H1 (cell line): ENCODE results near the gene SPATA7. TPM values are rescaled to one million over a fixed set of nuclear protein-coding genes. Genes with fewer than 3 reads are reported as not detected.

ENCODE experiments used
- CTCF ChIA-PET: fragments of 300-600 bp; sonication (Branson Sonifier 250); formaldehyde crosslinking; loops from one replicate; lab custom pipeline; 2021; ENCODE audit not compliant: partially characterized antibody; lab: Charles Lee
- POLR2A ChIA-PET: fragments of 300-600 bp; sonication (Branson Sonifier 250); formaldehyde crosslinking; loops from one replicate; lab custom pipeline; 2021; ENCODE audit warnings: inconsistent platforms; ENCODE audit not compliant: partially characterized antibody; lab: Charles Lee
- DNase-seq, 2 experiments: peaks; one replicate each; pipeline versions ENCODE4 v3.0.0 to v3.0.0-alpha.2; 2010 to 2022; ENCODE audit warnings: low spot score in 2 of 2, low read depth in 1 of 2, mixed read lengths in 1 of 2
- FAIRE-seq: peaks from 2 replicates; lab custom pipeline; 2011; peaks lifted over from hg19 to GRCh38; lab: Jason Lieb, UNC
- H2AFZ ChIP-seq: 2 replicates; pipeline ENCODE4 v1.8.1; 2012; ENCODE audit warnings: low read length, inconsistent platforms
- H2AK5ac ChIP-seq: 2 replicates; pipeline ENCODE4 v1.6.1; 2013; ENCODE audit warnings: low read depth, low read length
- H2BK120ac ChIP-seq: replicated peaks from 2 replicates; pipeline ENCODE3; 2013; ENCODE audit warnings: low read depth, low read length, inconsistent platforms
- H2BK12ac ChIP-seq: 2 replicates; pipeline ENCODE4 v1.6.1; 2013; ENCODE audit warnings: low read depth, low read length
- H2BK15ac ChIP-seq: 2 replicates; pipeline ENCODE4 v1.6.1; 2013; ENCODE audit warnings: low read length
- H2BK20ac ChIP-seq: 2 replicates; pipeline ENCODE4 v1.6.1; 2013; ENCODE audit warnings: low read length
- H2BK5ac ChIP-seq: 2 replicates; pipeline ENCODE4 v1.6.1; 2013; ENCODE audit warnings: low read depth, low read length
- H3K14ac ChIP-seq: 2 replicates; pipeline ENCODE4 v1.6.1; 2013; ENCODE audit warnings: inconsistent platforms; ENCODE audit not compliant: insufficient read length
- H3K18ac ChIP-seq: 2 replicates; pipeline ENCODE4 v1.6.1; 2013; ENCODE audit warnings: low read length; ENCODE audit errors: extremely low read depth
- H3K23ac ChIP-seq: 2 replicates; pipeline ENCODE4 v1.6.1; 2013; ENCODE audit warnings: inconsistent platforms; ENCODE audit not compliant: insufficient read length
- H3K23me2 ChIP-seq: 2 replicates; pipeline ENCODE4 v1.6.1; 2013; ENCODE audit warnings: low read depth, low read length
- H3K27ac ChIP-seq: 2 replicates; pipeline ENCODE4 v1.6.1; 2011; ENCODE audit warnings: low read depth, low read length, inconsistent platforms
- H3K27me3 ChIP-seq, 4 experiments: replicated peaks in 1 of 4; 1 replicate in 1 of 4; 2 replicates in 3 of 4; pipeline versions ENCODE4 v1.6.1 to v1.8.1; 2011 to 2013; ENCODE audit warnings: low read length in 3 of 4, mild to moderate bottlenecking in 3 of 4, inconsistent platforms in 2 of 4, mixed read lengths in 2 of 4, moderate library complexity in 1 of 4; ENCODE audit not compliant: control insufficient read depth in 3 of 4, insufficient read depth in 3 of 4; ENCODE audit errors: extremely low read depth in 1 of 4
- H3K36me3 ChIP-seq, 4 experiments: 2 replicates each; pipeline versions ENCODE4 v1.6.1 to v1.8.1; 2011 to 2013; ENCODE audit warnings: mild to moderate bottlenecking in 4 of 4, low read length in 3 of 4, moderate library complexity in 2 of 4, control low read depth in 1 of 4, inconsistent platforms in 1 of 4; ENCODE audit not compliant: insufficient read depth in 4 of 4, control insufficient read depth in 2 of 4
- H3K4ac ChIP-seq: replicated peaks from 2 replicates; pipeline ENCODE3; 2013; ENCODE audit warnings: low read length, low read depth, mixed read lengths, inconsistent platforms; ENCODE audit not compliant: insufficient read length
- H3K4me1 ChIP-seq, 4 experiments: replicated peaks in 1 of 4; 1 replicate in 1 of 4; 2 replicates in 3 of 4; pipeline versions ENCODE4 v1.6.1 to v1.8.1; 2011 to 2013; ENCODE audit warnings: low read length in 3 of 4, inconsistent platforms in 2 of 4, mixed read lengths in 1 of 4; ENCODE audit not compliant: insufficient read depth in 4 of 4, control insufficient read depth in 3 of 4
- H3K4me2 ChIP-seq, 2 experiments: 2 replicates each; pipeline versions ENCODE4 v1.6.1 to v1.8.1; 2011 to 2013; ENCODE audit warnings: low read depth in 2 of 2, low read length in 2 of 2, control low read depth in 1 of 2, inconsistent platforms in 1 of 2, mild to moderate bottlenecking in 1 of 2; ENCODE audit not compliant: insufficient read depth in 1 of 2
- H3K4me3 ChIP-seq, 4 experiments: fragments of 200-600, 300-600 bp in 1 of 4; sonication (generic), shearing (Covaris generic), sonication (Bioruptor Twin) in 1 of 4; 2 replicates each; pipeline versions ENCODE4 v1.5.1 to v1.8.1; 2011 to 2016; ENCODE audit warnings: low read length in 4 of 4, low read depth in 3 of 4, control low read depth in 2 of 4, inconsistent platforms in 2 of 4, mild to moderate bottlenecking in 2 of 4, mixed read lengths in 1 of 4, moderate library complexity in 1 of 4; ENCODE audit not compliant: insufficient read depth in 2 of 4; ENCODE audit errors: extremely low read depth in 1 of 4
- H3K56ac ChIP-seq: replicated peaks from 2 replicates; pipeline ENCODE3; 2013; ENCODE audit warnings: low read depth, mild to moderate bottlenecking, mixed read lengths, low read length, inconsistent platforms; ENCODE audit not compliant: insufficient read length
- H3K79me1 ChIP-seq: 2 replicates; pipeline ENCODE4 v1.6.1; 2013; ENCODE audit warnings: low read depth, low read length, control low read depth
- H3K79me2 ChIP-seq, 2 experiments: 2 replicates each; pipeline versions ENCODE4 v1.6.1 to v1.8.1; 2012 to 2013; ENCODE audit warnings: low read length in 2 of 2, mild to moderate bottlenecking in 2 of 2, inconsistent platforms in 1 of 2; ENCODE audit not compliant: insufficient read depth in 2 of 2, control insufficient read depth in 1 of 2
- H3K9ac ChIP-seq, 4 experiments: replicated peaks in 1 of 4; 1 replicate in 1 of 4; 2 replicates in 3 of 4; pipeline versions ENCODE4 v1.6.1 to v1.8.1; 2011 to 2013; ENCODE audit warnings: low read depth in 3 of 4, low read length in 3 of 4, control low read depth in 2 of 4, mild to moderate bottlenecking in 2 of 4, moderate library complexity in 2 of 4, inconsistent platforms in 1 of 4; ENCODE audit errors: extremely low read depth in 1 of 4
- H3K9me3 ChIP-seq, 2 experiments: 2 replicates each; pipeline versions ENCODE4 v1.6.1 to v1.8.1; 2012 to 2013; ENCODE audit warnings: mild to moderate bottlenecking in 2 of 2, moderate library complexity in 2 of 2, control low read depth in 1 of 2, inconsistent platforms in 1 of 2, low read depth in 1 of 2, low read length in 1 of 2, mixed read lengths in 1 of 2; ENCODE audit not compliant: insufficient read depth in 2 of 2
- H4K20me1 ChIP-seq, 2 experiments: replicated peaks in 1 of 2; 2 replicates each; pipeline versions ENCODE3 to v1.8.1; 2011 to 2013; ENCODE audit warnings: inconsistent platforms in 2 of 2, low read length in 2 of 2, mild to moderate bottlenecking in 1 of 2; ENCODE audit not compliant: insufficient read depth in 2 of 2, control insufficient read depth in 1 of 2
- H4K5ac ChIP-seq: 2 replicates; pipeline ENCODE4 v1.6.1; 2013; ENCODE audit warnings: low read length, low read depth, mixed read lengths, inconsistent platforms; ENCODE audit not compliant: insufficient read length
- H4K8ac ChIP-seq: 2 replicates; pipeline ENCODE4 v1.8.0; 2013; ENCODE audit warnings: mild to moderate bottlenecking, moderate library complexity, low read length, inconsistent platforms; ENCODE audit not compliant: insufficient read depth; ENCODE audit errors: extremely low read depth
- H4K91ac ChIP-seq: replicated peaks from 2 replicates; pipeline ENCODE3; 2013; ENCODE audit warnings: low read length, mixed read lengths, inconsistent platforms; ENCODE audit not compliant: insufficient read length
- FOSL1 ChIP-seq: IDR thresholded peaks from 2 replicates; pipeline ENCODE4 v1.6.1; 2011; ENCODE audit warnings: mild to moderate bottlenecking, low read depth, low read length, moderate library complexity; ENCODE audit not compliant: insufficient read depth
- GABPA ChIP-seq: IDR thresholded peaks from 2 replicates; pipeline ENCODE4 v1.6.1; 2011; ENCODE audit warnings: mild to moderate bottlenecking, low read length, moderate library complexity, borderline replicate concordance; ENCODE audit not compliant: insufficient read depth
- NANOG ChIP-seq: IDR thresholded peaks from 2 replicates; pipeline ENCODE4 v1.6.1; 2011; ENCODE audit warnings: low read length, low read depth, mild to moderate bottlenecking, inconsistent platforms; ENCODE audit not compliant: insufficient read depth, poor library complexity, severe bottlenecking
- POLR2AphosphoS5 ChIP-seq: IDR thresholded peaks from 2 replicates; pipeline ENCODE4 v1.6.1; 2011; ENCODE audit warnings: low read depth, low read length
- RAD21 ChIP-seq, 2 experiments: IDR thresholded peaks in 1 of 2; conservative IDR thresholded peaks in 1 of 2; 2 replicates each; pipeline ENCODE4 v1.6.1; 2011; ENCODE audit warnings: low read depth in 2 of 2, low read length in 2 of 2, improper control_type of control experiment in 1 of 2, inconsistent platforms in 1 of 2, mild to moderate bottlenecking in 1 of 2, moderate library complexity in 1 of 2
- TEAD4 ChIP-seq: IDR thresholded peaks from 2 replicates; pipeline ENCODE4 v1.6.1; 2012; ENCODE audit warnings: low read depth, low read length, inconsistent platforms, mixed read lengths
- WGBS, 2 experiments: shearing (Covaris generic) in 1 of 2; methylation state at CpG; one replicate each; pipeline versions ENCODE4 v1.1.6 to v1.1.7; 2013 to 2015; ENCODE audit warnings: low lambda C conversion rate in 2 of 2, mixed read lengths in 2 of 2, inconsistent platforms in 1 of 2, low coverage in 1 of 2, missing lambda C conversion rate in 1 of 2; ENCODE audit not compliant: insufficient replicate concordance in 2 of 2, insufficient coverage in 1 of 2, insufficient read length in 1 of 2; ENCODE audit errors: extremely low coverage in 1 of 2, missing lambda C conversion rate in 1 of 2; 5-methylcytosine and 5-hydroxymethylcytosine counted together
- polyA plus RNA-seq, 7 experiments: library from polyadenylated mRNA; depleted of rRNA in 3 of 7; stranded (reverse) in 5 of 7; unstranded in 2 of 7; fragments of >200 nt in 5 of 7; fragments of 200-250 nt in 2 of 7; gene quantifications; 1 replicate in 5 of 7; 2 replicates in 1 of 7; 4 replicates in 1 of 7; pipeline versions ENCODE4 v1.2.1 to v1.2.3, GENCODE V29; 2011 to 2013; ENCODE audit warnings: missing spikeins in 2 of 7, mixed read lengths in 2 of 7
- total RNA-seq: library from RNA; stranded (reverse); fragmentation: NEBNext Ultra II Directional; extraction: Animal tissue kit (Norgen Biotek cat#: 25700); gene quantifications from 2 replicates; pipeline ENCODE4 v1.2.1, GENCODE V29; 2021
- TF ChIP-seq, protein P1 (sequence below): IDR thresholded peaks from 2 replicates; pipeline ENCODE4 v1.6.1; 2012; ENCODE audit warnings: inconsistent platforms
- TF ChIP-seq, protein P2 (sequence below), 3 experiments: IDR thresholded peaks; 1 replicate in 2 of 3; 2 replicates in 1 of 3; pipeline versions ENCODE4 v1.5.1 to v1.6.1; 2011; ENCODE audit warnings: low read length in 3 of 3, mild to moderate bottlenecking in 3 of 3, inconsistent platforms in 2 of 3, low read depth in 1 of 3, moderate library complexity in 1 of 3; ENCODE audit not compliant: insufficient read depth in 1 of 3; ENCODE audit errors: control extremely low read depth in 1 of 3

Gene SPATA7
- total and polyA plus RNA-seq, 2 of the 8 experiments (the other 6 are each of a cell fraction or from before 2014, with no cell fraction given), result 3.8 to 6.7 TPM

DNA sequence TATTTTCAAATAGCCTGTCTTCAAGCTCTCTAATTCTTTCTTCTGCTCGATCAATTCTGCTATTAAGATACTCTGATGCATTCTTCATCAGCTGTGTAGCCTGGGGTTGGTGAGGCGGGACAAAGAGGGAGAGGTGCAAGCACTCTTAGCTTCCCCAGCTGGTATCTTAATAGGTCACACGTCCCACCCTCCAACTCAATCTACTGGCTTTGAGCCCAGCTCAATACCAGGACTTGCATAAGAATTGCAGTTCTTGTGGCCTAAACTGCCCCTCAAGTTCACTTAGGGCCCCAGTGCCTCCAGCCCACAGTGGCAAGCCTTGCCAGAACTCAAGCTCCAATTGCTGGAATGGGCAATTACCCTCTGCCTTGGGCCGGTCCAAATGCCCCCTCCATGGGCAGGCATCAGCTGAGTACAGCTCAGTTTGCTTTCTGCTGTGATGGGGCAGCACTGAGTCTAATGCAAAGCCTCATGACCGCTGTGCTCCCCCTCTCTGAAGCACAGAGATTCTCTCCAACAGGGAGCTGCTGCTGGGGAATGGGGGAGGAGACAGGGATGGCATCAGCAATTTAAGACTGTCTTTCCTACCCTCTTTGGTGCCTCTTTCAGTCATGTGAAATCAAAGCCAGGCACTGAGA lies 5.6 kb upstream of the SPATA7 start:
- Histone ChIP-seq H2BK12ac (no peak overlapping the region; the same call in 1 of the 2 replicates), H2AFZ (peak overlapping the region; percentile 68), H2BK120ac (no peak overlapping the region), H3K4me2 (peak overlapping the region in 1 of 2 experiments; percentile 12; a peak in 1 of 4 replicates), H3K4me3 (no peak overlapping the region), H3K23me2 (0 out of 2 replicates have a peak, but pooled peaks cover 2% of the 10 kb centered on the region), H3K4me1 (peaks cover 1 to 5% (median 4%) of the 10 kb centered on the region in 4 experiments; a peak in 4 of 7 replicates), H3K27ac (no peak overlapping the region), H2AK5ac (no peak overlapping the region), H3K4ac (no peak overlapping the region), H2BK20ac (no peak overlapping the region), H4K5ac (no peak overlapping the region), H2BK5ac (no peak overlapping the region), H3K14ac (no peak overlapping the region), H3K56ac (no peak overlapping the region), H4K20me1 (no peaks in the 10 kb centered on the region), H3K79me2 (no peaks in the 10 kb centered on the region), H4K91ac (no peak overlapping the region), H4K8ac (no peak overlapping the region), H3K79me1 (no peaks in the 10 kb centered on the region), H3K9me3 (no peaks in the 10 kb centered on the region; a peak in 1 of 4 replicates), H3K23ac (no peak overlapping the region), H3K18ac (no peak overlapping the region), H3K36me3 (no peaks in the 10 kb centered on the region), H3K9ac (no peak overlapping the region), H2BK15ac (no peak overlapping the region), H3K27me3 (no peaks in the 10 kb centered on the region)
- WGBS, 2 experiments, result 79% methylated on average over 5 of the region's 5 CpGs; no CpG with 5 or more reads in 1 of the 2 experiments
- DNase-seq, result no peak
- ChIA-PET CTCF (interaction anchor here (0.6 to 3.5 kb wide), 26 partner anchors 10 to 434 kb away, joined by 3 to 35 read pairs (median 4); no protein-coding TSS in a partner anchor), POLR2A (interaction anchor here (0.9 kb wide), 1 partner anchor 50 kb away, joined by 3 read pairs; no protein-coding TSS in a partner anchor)
- FAIRE-seq, result no peak
- TF ChIP-seq POLR2AphosphoS5 (no peak), NANOG (no peak), TEAD4 (no peak), RAD21 (IDR thresholded peaks at IDR 0.05 in 1 of 2, conservative IDR thresholded peaks at IDR 0.05 in 1 of 2; ENCODE audit: low read depth in 2 of 2, low read length in 2 of 2) (no peak), FOSL1 (no peak), GABPA (no peak)
- TF ChIP-seq, protein P1, sequence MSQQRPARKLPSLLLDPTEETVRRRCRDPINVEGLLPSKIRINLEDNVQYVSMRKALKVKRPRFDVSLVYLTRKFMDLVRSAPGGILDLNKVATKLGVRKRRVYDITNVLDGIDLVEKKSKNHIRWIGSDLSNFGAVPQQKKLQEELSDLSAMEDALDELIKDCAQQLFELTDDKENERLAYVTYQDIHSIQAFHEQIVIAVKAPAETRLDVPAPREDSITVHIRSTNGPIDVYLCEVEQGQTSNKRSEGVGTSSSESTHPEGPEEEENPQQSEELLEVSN, result no peak
- TF ChIP-seq, protein P2, sequence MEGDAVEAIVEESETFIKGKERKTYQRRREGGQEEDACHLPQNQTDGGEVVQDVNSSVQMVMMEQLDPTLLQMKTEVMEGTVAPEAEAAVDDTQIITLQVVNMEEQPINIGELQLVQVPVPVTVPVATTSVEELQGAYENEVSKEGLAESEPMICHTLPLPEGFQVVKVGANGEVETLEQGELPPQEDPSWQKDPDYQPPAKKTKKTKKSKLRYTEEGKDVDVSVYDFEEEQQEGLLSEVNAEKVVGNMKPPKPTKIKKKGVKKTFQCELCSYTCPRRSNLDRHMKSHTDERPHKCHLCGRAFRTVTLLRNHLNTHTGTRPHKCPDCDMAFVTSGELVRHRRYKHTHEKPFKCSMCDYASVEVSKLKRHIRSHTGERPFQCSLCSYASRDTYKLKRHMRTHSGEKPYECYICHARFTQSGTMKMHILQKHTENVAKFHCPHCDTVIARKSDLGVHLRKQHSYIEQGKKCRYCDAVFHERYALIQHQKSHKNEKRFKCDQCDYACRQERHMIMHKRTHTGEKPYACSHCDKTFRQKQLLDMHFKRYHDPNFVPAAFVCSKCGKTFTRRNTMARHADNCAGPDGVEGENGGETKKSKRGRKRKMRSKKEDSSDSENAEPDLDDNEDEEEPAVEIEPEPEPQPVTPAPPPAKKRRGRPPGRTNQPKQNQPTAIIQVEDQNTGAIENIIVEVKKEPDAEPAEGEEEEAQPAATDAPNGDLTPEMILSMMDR (IDR thresholded peaks at IDR 0.05; ENCODE audit: control extremely low read depth in 1 of 3, insufficient read depth in 1 of 3, low read depth in 1 of 3, low read length in 3 of 3), result no peak
